ENCODE data around the gene FHDC1.

The FHDC1 gene

GRCh38 chr4:152957437-152958171 is 21.5 kb downstream of the FHDC1 start:
- no peak for DNase-seq (ENCODE audit: low read depth in 2 of 2)

GRCh38 chr4:152959080-152959479 is 23.0 kb downstream of the FHDC1 start:
- no peak for DNase-seq (ENCODE audit: low read depth in 2 of 2)

GRCh38 chr4:152960082-152960481 is 24.0 kb downstream of the FHDC1 start:
- no peak for DNase-seq (ENCODE audit: low read depth in 2 of 2)

GRCh38 chr4:152961014-152961772 is 25.1 kb downstream of the FHDC1 start:
- no peak for DNase-seq (ENCODE audit: low read depth in 2 of 2)

- no peak for DNase-seq (ENCODE audit: low read depth in 2 of 2)
These were observed 25.6 kb downstream of the FHDC1 start for GRCh38 chr4:152961773-152962115.

- no peak for DNase-seq (ENCODE audit: low read depth in 2 of 2)
These were observed 26.0 kb downstream of the FHDC1 start for GRCh38 chr4:152962150-152962549.

- no peak for DNase-seq (ENCODE audit: low read depth in 2 of 2)
These were observed 28.2 kb downstream of the FHDC1 start for GRCh38 chr4:152964335-152964734.

GRCh38 chr4:152965611-152966010 is 29.5 kb downstream of the FHDC1 start:
- no peak for DNase-seq (ENCODE audit: low read depth in 2 of 2)

GRCh38 chr4:152967907-152968306 is 31.8 kb downstream of the FHDC1 start:
- no peak for DNase-seq (ENCODE audit: low read depth in 2 of 2)

GRCh38 chr4:152968806-152969394 is 32.8 kb downstream of the FHDC1 start:
- DNase-seq (ENCODE audit: low read depth in 2 of 2) = no peak

GRCh38 chr4:152970102-152970820 is 34.1 kb downstream of the FHDC1 start:
- no peak for DNase-seq (ENCODE audit: low read depth in 2 of 2)

- DNase-seq (ENCODE audit: low read depth in 2 of 2) = no peak
These were observed 34.9 kb downstream of the FHDC1 start for GRCh38 chr4:152971053-152971452.

GRCh38 chr4:152972821-152973628 is 36.9 kb downstream of the FHDC1 start:
- DNase-seq (ENCODE audit: low read depth in 2 of 2) = no peak

GRCh38 chr4:152973629-152974467 is 37.7 kb downstream of the FHDC1 start:
- no peak for DNase-seq (ENCODE audit: low read depth in 2 of 2)

GRCh38 chr4:152974468-152975379 is 38.6 kb downstream of the FHDC1 start:
- DNase-seq (ENCODE audit: low read depth in 2 of 2) = no peak

GRCh38 chr4:152975380-152976211 is 39.5 kb downstream of the FHDC1 start:
- DNase-seq (ENCODE audit: low read depth in 2 of 2) = no peak

GRCh38 chr4:152976212-152976761 is 40.2 kb downstream of the FHDC1 start:
- no peak for DNase-seq (ENCODE audit: low read depth in 2 of 2)

GRCh38 chr4:152979731-152980330 is 43.7 kb downstream of the FHDC1 start:
- no peak for DNase-seq (ENCODE audit: low read depth in 2 of 2)
